ENCODE results near the gene LEO1. TPM values are rescaled to one million over a fixed set of nuclear protein-coding genes. Genes with fewer than 3 reads are reported as not detected.

The LEO1 gene
- total and polyA plus RNA-seq, 2 donors (not counting 1 experiment from before 2014, with no cell fraction given) = 1.9 to 19.1 TPM

DNA sequence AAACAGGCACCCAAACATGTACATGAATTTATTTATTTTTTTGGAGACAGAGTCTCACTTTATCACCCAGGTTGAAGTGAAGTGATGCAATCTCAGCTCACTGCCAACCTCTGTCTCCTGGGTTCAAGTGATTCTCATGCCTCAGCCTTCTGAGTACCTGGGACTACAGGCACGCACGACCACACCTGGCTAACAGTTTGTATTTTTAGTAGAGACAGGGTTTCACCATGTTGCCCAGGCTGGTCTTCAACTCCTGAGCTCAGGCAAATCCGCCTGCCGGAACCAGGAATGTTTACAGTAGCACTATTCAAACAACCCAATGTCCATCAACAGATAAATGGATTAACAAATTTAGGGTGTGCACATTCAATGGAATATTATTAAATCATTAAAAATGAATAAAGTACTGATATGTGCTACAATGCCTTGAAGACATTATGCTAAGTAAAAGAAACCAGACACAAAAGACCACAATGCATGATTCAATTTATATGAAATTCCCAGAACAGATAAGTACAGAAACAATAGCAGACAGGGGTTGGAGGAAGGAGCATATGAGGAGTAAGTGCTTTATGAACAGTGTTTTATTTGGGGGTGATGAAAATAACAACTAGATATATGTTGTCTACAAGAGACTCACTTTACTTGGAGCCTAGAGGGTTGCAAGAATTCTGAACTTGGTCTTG lies 1.3 kb downstream of the LEO1 start:
- peak overlapping the region in 1 of 5 experiments; percentile 90 for H3K4me3 ChIP-seq (ENCODE audit: control extremely low read depth in 1 of 5, extremely low read depth in 1 of 5, insufficient read depth in 1 of 5, low read depth in 2 of 5, low read length in 4 of 5)
- TF ChIP-seq, protein P1, sequence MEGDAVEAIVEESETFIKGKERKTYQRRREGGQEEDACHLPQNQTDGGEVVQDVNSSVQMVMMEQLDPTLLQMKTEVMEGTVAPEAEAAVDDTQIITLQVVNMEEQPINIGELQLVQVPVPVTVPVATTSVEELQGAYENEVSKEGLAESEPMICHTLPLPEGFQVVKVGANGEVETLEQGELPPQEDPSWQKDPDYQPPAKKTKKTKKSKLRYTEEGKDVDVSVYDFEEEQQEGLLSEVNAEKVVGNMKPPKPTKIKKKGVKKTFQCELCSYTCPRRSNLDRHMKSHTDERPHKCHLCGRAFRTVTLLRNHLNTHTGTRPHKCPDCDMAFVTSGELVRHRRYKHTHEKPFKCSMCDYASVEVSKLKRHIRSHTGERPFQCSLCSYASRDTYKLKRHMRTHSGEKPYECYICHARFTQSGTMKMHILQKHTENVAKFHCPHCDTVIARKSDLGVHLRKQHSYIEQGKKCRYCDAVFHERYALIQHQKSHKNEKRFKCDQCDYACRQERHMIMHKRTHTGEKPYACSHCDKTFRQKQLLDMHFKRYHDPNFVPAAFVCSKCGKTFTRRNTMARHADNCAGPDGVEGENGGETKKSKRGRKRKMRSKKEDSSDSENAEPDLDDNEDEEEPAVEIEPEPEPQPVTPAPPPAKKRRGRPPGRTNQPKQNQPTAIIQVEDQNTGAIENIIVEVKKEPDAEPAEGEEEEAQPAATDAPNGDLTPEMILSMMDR (IDR thresholded peaks at IDR 0.05) = no peak
- no peak for TF ChIP-seq EZH2 (IDR thresholded peaks at IDR 0.05; ENCODE audit: borderline replicate concordance, insufficient read depth, low read depth, low read length, poor library complexity, severe bottlenecking)
- peaks cover 0 to 4% of the 10 kb centered on the region in 2 experiments for H3K36me3 ChIP-seq (replicated peaks in 1 of 2; ENCODE audit: control extremely low read depth in 1 of 2, control insufficient read depth in 1 of 2, extremely low read depth in 1 of 2, insufficient read depth in 2 of 2, low read length in 1 of 2)
- H4K20me1 ChIP-seq (ENCODE audit: control insufficient read depth, insufficient read depth, low read length, poor library complexity, severe bottlenecking) = no peaks in the 10 kb centered on the region
- Mint-ChIP-seq H3K9me3 (ENCODE audit: insufficient read depth) (peaks cover 3% of the 10 kb centered on the region), H3K27me3 (no peaks in the 10 kb centered on the region), H3K27ac (peak overlapping the region; percentile 96), H3K4me1 (peaks cover 23% of the 10 kb centered on the region), H3K4me3 (peak overlapping the region; percentile 96)
- intact Hi-C loops (cut with micrococcal nuclease) = loop anchor here (2.0 kb wide), 1 partner anchor 141 kb away; the partner anchor contains the start of gene TMOD3
- peak overlapping the region; percentile 92 for H2AFZ ChIP-seq (ENCODE audit: insufficient read depth, low read depth, low read length, poor library complexity, severe bottlenecking)
- no peaks in the 10 kb centered on the region for H3K27me3 ChIP-seq (replicated peaks in 1 of 4; ENCODE audit: control extremely low read depth in 1 of 4, control insufficient read depth in 3 of 4, insufficient read depth in 4 of 4, low read length in 3 of 4)
- no CpG with 5 or more reads among the region's 4 CpGs for WGBS (ENCODE audit: insufficient coverage)
- peak overlapping the region; percentile 89 for H3K9ac ChIP-seq (ENCODE audit: low read length)
- peak overlapping the region in 1 of 2 donors; percentile 78 for H3K27ac ChIP-seq (ENCODE audit: low read length in 2 of 2)
- CTCF ChIA-PET = interaction anchor here (1.0 to 2.7 kb wide), 2 partner anchors 29 to 109 kb away, joined by 3 to 22 read pairs; no protein-coding TSS in a partner anchor
- H3K4me1 ChIP-seq (ENCODE audit: control insufficient read depth in 2 of 2, insufficient read depth in 2 of 2, low read length in 2 of 2) = peaks cover 7 to 14% of the 10 kb centered on the region in 2 donors
- DNase-seq = no peak
- peaks cover 0 to 27% (median 11%) of the 10 kb centered on the region in 3 donors for H3K9me3 ChIP-seq (ENCODE audit: control extremely low read depth in 1 of 3, control insufficient read depth in 2 of 3, insufficient read depth in 1 of 3, low read length in 2 of 3)
- H3K4me2 ChIP-seq (replicated peaks; ENCODE audit: low read depth, low read length, poor library complexity, severe bottlenecking) = peak overlapping the region; percentile 81
- no peak for ATAC-seq (ENCODE audit: low read depth)
- POLR2A ChIA-PET = interaction anchor here (1.2 kb wide), 1 partner anchor 708 kb away, joined by 3 read pairs; no protein-coding TSS in a partner anchor
- H3K79me2 ChIP-seq (ENCODE audit: control insufficient read depth, insufficient read depth, low read length) = peaks cover 52% of the 10 kb centered on the region

DNA sequence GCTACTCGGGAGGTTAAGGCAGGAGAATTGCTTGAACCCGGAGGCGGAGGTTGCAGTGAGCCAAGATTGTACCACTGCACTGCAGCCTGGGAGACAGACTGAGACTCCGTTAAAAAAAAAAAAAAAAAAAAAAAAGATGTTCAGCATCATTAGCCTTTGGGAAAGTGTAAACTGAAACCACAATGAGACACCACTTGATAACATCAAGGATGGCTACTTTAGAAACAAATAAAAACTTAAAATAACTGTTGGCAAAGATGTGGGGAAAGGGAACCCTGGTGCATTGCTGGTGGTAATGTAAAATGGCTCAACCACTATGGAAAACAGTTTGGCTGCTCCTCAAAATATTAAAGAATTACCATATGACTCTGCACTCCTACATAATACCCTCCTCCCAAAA lies 1.9 kb downstream of the LEO1 start:
- peaks cover 7 to 14% of the 10 kb centered on the region in 2 donors for H3K4me1 ChIP-seq (ENCODE audit: control insufficient read depth in 2 of 2, insufficient read depth in 2 of 2, low read length in 2 of 2)
- Mint-ChIP-seq H3K27me3 (no peaks in the 10 kb centered on the region), H3K4me1 (peaks cover 23% of the 10 kb centered on the region), H3K4me3 (peak overlapping the region; percentile 30), H3K27ac (peak overlapping the region; percentile 39), H3K9me3 (ENCODE audit: insufficient read depth) (peaks cover 3% of the 10 kb centered on the region)
- WGBS (ENCODE audit: insufficient coverage) = 100% methylated on average over 3 of the region's 4 CpGs
- ATAC-seq (ENCODE audit: low read depth) = no peak
- H3K27ac ChIP-seq (ENCODE audit: low read length in 2 of 2) = no peak overlapping the region
- H3K79me2 ChIP-seq (ENCODE audit: control insufficient read depth, insufficient read depth, low read length) = peaks cover 52% of the 10 kb centered on the region
- H4K20me1 ChIP-seq (ENCODE audit: control insufficient read depth, insufficient read depth, low read length, poor library complexity, severe bottlenecking) = no peaks in the 10 kb centered on the region
- H3K27me3 ChIP-seq (replicated peaks in 1 of 4; ENCODE audit: control extremely low read depth in 1 of 4, control insufficient read depth in 3 of 4, insufficient read depth in 4 of 4, low read length in 3 of 4) = no peaks in the 10 kb centered on the region
- no peak overlapping the region for H2AFZ ChIP-seq (ENCODE audit: insufficient read depth, low read depth, low read length, poor library complexity, severe bottlenecking)
- ChIA-PET CTCF (no interaction called here), POLR2A (no interaction called here)
- no peak for DNase-seq
- H3K4me2 ChIP-seq (replicated peaks; ENCODE audit: low read depth, low read length, poor library complexity, severe bottlenecking) = no peak overlapping the region
- TF ChIP-seq, protein P1 (IDR thresholded peaks at IDR 0.05) = no peak
- TF ChIP-seq EZH2 (IDR thresholded peaks at IDR 0.05; ENCODE audit: borderline replicate concordance, insufficient read depth, low read depth, low read length, poor library complexity, severe bottlenecking) = no peak
- peaks cover 0 to 9% of the 10 kb centered on the region in 2 experiments for H3K36me3 ChIP-seq (replicated peaks in 1 of 2; ENCODE audit: control extremely low read depth in 1 of 2, control insufficient read depth in 1 of 2, extremely low read depth in 1 of 2, insufficient read depth in 2 of 2, low read length in 1 of 2)
- intact Hi-C loops (cut with micrococcal nuclease) = loop anchor here (2.0 kb wide), 1 partner anchor 141 kb away; the partner anchor contains the start of gene TMOD3
- H3K9ac ChIP-seq (ENCODE audit: low read length) = no peak overlapping the region
- no peak overlapping the region for H3K4me3 ChIP-seq (ENCODE audit: control extremely low read depth in 1 of 5, extremely low read depth in 1 of 5, insufficient read depth in 1 of 5, low read depth in 2 of 5, low read length in 4 of 5)
- H3K9me3 ChIP-seq (ENCODE audit: control extremely low read depth in 1 of 3, control insufficient read depth in 2 of 3, insufficient read depth in 1 of 3, low read length in 2 of 3) = peaks cover 0 to 27% (median 11%) of the 10 kb centered on the region in 3 donors
